ENCODE measurements around the gene CNTN1.
A peak's percentile ranks its signal among the peaks of the same experiment; 100 is the strongest.
"Not testable (repeated sequence)": the region's sequence is repeated elsewhere in the genome, so short reads cannot be mapped to it uniquely, and the experiment has no call there.

CNTN1 gene

GRCh38 chr12:40697566-40698259 is 5.5 kb downstream of the CNTN1 start:
- DNase-seq (ENCODE audit: low spot score) = no peak

- DNase-seq (ENCODE audit: low spot score) = no peak
Measured at GRCh38 chr12:40701756-40702155, 9.5 kb downstream of the CNTN1 start.

DNA sequence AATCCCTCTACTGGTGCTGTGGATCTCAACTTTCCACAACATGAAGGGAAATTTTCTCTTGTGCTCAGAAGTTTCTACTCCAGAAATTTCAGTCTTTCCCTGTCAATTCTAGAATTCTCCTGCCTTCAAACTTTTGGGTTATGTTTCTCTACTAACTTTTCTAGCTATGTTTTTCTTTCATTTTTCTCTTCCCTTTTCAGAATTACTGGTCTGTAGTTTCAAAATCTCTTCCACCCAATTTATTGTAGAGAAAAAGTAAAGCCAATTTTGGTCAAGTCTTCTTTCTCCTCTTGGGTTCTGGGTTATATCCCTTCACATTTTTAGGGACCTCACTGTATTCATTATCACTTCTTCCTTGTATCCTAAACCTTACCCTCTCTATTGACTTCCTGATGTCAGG is 18.9 kb downstream of the CNTN1 start:
- DNase-seq (ENCODE audit: low spot score) = no peak

DNA sequence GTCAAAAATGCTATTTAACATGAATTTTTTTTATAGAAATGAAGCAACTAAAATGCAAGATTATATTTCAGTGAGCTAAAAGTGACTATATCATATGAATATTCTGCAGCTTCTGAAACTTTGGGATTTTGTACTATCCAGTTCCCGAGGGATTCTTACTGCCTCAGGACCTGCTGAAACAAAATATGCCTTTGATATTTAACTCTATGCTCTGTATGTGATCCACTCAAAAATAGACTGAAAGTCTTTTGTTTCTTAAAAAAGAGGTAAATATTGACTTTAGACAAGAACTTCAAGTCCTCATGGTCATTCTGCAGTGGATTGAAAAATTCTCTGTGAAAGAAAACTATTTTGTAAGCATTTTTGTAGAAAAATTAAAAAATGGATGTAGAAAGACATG is 22.4 kb downstream of the CNTN1 start:
- no peak for DNase-seq (ENCODE audit: low spot score)

GRCh38 chr12:40716037-40716436 is 23.8 kb downstream of the CNTN1 start:
- no peak for DNase-seq (ENCODE audit: low spot score)

GRCh38 chr12:40717576-40717975 is 25.3 kb downstream of the CNTN1 start:
- DNase-seq (ENCODE audit: low spot score) = no peak

GRCh38 chr12:40718878-40719372 is 26.7 kb downstream of the CNTN1 start:
- DNase-seq (ENCODE audit: low spot score) = no peak

GRCh38 chr12:40723001-40723400 is 30.8 kb downstream of the CNTN1 start:
- no peak for DNase-seq (ENCODE audit: low spot score)

- DNase-seq (ENCODE audit: low spot score) = no peak
Measured at GRCh38 chr12:40726366-40726765, 34.1 kb downstream of the CNTN1 start.

- DNase-seq (ENCODE audit: low spot score) = no peak
Measured at GRCh38 chr12:40727774-40728483, 35.7 kb downstream of the CNTN1 start.

DNA sequence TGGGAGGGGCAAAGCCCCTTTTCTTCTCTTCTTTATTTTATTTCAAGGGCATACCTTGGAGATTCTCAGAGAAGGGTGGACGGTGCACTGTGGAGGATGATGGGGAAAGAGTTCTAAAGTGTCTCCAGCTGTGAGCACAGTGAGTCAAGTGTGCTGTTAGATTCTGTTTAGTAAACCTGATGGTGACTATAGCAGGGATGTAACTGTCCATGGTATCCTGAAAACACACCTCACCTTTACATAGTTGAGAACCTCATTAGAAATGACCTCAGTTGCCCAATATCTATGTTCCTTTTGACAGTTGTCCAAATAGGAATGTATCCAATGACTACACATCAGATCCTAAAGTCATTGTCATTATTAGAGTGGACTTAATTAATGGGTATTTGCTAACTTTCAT is 38.0 kb downstream of the CNTN1 start:
- DNase-seq (ENCODE audit: low spot score) = peak; percentile 13

GRCh38 chr12:40733871-40734270 is 41.6 kb downstream of the CNTN1 start:
- no peak for DNase-seq (ENCODE audit: low spot score)

- DNase-seq (ENCODE audit: low spot score) = no peak
Measured at GRCh38 chr12:40734276-40734675, 42.0 kb downstream of the CNTN1 start.

DNA sequence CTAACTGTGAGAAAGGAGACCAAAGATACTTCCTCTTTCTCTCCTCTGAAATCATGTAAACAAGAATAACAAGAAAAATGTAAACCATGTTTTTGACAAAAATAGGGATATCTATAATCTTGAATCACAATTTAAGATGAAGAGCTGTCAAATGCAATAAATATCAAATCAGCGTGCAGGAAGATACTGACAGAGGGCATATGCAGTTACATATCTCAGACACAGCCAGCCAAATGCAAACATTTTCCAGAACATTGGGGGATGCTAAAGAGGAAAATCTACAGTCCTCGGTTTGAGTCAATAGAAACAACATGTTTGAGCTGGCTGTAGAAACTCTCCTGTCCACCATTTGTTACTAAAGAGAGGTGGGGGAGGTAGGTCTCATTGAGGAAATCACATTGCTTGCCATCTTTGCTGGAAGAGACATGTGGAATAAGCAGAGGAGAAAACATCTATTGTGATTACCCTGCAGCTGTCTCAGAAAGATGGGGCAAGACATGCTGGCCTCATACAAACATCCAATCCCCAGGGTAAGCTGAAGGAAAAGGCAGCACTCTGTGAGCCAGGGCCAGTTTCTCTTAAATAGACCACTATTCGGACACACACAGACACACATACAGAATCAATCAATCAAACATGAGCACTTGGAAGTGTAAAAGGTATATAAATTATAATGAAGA is 43.5 kb downstream of the CNTN1 start:
- DNase-seq (ENCODE audit: low spot score) = no peak

DNA sequence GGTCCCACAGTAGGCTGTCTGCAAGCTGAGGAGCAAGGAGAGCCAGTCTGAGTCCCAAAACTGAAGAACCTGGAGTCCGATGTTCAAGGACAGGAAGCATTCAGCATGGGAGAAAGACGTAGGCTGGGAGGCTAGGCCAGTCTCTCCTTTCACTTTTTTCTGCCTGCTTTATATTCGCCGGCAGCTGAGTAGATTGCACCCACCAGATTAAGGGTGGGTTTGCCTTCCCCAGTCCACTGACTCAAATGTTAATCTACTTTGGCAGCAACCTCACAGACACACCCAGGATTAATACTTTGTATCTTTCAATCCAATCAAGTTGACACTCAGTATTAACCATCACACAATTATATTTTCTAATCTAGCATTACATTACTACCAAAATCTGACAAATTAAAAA is 45.2 kb downstream of the CNTN1 start:
- not testable (repeated sequence) for DNase-seq (ENCODE audit: low spot score)

- DNase-seq (ENCODE audit: low spot score) = no peak
Measured at GRCh38 chr12:40738856-40739255, 46.6 kb downstream of the CNTN1 start.

DNA sequence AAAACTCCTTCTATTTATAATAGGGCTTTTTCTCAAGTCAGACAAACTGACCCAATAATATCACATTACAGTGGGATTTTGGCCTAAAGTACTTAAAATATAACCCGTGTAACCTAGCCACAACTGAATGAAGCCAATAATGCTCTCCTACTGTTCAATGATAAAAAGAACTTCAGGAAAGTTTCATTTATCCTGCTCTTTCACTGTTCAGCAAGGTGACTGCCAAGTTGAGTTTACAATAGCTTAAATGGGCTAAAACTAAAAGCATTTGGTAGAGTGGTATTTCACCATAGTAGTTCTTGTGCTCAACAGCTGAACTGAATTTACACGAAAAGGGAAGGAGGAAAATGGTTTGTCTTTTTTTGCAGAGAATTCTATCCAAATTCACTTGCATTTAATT is 49.8 kb downstream of the CNTN1 start:
- no peak for DNase-seq (ENCODE audit: low spot score)

DNA sequence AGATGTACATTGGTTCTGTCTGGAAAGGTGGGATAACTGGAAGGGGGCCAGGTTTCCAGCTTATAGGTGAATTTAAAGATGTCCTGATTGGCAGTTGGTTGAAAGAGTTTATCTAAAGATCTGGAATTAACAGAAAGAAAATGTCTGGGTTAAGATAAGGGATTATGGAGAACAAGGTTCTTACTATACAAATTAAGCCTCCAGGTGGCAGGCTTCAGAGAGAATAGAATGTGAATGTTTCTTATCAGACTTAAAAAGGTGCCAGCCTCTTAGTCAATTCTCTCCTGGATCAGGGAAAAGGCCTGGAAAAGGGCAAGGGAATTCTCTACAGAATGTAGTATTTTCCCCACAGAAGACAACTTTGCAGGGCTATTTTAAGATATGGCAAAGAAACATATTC is 53.1 kb downstream of the CNTN1 start:
- DNase-seq (ENCODE audit: low spot score) = no peak

DNA sequence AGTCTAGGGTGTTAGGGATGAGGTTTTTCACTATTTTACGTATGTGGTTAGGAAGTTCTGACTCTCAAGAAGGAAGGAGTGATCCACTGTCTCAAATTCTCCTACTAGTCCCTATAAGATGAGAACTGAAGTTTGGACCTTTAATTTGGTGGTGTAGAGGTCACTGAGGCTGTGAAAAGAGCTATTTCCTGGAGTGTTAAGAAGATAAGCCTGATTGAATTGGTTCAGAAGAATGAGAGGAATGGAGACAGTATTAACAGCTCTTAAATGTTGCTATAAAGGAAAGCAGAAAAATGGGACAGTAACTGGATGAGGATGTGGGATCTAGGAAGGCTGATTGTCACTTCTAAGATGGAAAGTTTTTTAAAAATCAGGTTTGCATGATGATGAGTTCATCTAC is 57.6 kb downstream of the CNTN1 start:
- DNase-seq (ENCODE audit: low spot score) = no peak

- no peak for DNase-seq (ENCODE audit: low spot score)
Measured at GRCh38 chr12:40752011-40752410, 59.8 kb downstream of the CNTN1 start.

DNA sequence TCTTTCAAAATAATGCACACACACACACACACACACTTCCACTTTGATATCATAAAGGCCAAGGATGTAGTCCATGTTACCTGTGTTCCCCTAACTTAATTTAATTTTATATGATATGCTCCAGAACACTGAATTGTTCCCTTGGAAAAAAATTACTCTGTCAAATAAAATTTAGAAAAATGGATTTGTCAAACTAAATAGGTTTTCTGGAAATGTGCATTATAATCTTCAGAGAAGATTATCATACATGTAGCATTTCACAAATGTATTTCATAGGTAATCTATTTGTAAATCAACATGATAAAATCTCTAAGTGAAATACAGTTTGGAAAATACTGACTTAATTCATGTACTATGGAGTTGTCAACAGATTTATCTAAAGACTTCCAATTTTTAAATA is 68.6 kb downstream of the CNTN1 start:
- no peak for DNase-seq (ENCODE audit: low spot score)

DNA sequence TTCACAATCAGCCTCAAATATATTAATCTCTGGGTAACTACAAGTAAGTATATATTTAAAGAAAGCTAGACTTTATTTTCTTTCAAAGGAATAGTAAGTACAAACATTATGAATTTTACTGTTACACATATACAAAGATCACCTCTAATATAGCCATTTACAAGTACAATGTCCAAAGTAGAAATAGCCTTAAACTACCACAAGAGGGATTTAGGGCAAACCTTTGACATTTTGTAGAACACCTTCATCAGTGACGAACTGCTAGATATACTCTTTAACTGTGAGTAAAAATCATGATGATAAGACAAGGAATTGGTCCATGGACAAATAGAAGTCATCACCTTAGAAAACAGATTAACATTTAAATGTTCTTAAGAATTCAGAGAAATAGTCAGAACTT is 69.8 kb downstream of the CNTN1 start:
- no peak for DNase-seq (ENCODE audit: low spot score)
